ENCODE results near the gene NCOR2. TPM values are rescaled to one million over a fixed set of nuclear protein-coding genes. Genes with fewer than 3 reads are reported as not detected.

NCOR2 gene
- total and polyA plus RNA-seq, 2 of the 8 experiments (the other 6 are each of a cell fraction or from before 2014, with no cell fraction given) = 14.8 to 275 TPM

- TF ChIP-seq KDM1A (IDR thresholded peaks at IDR 0.05; ENCODE audit: borderline replicate concordance, low read length) = no peak
- TF ChIP-seq GABPA (IDR thresholded peaks at IDR 0.05; ENCODE audit: borderline replicate concordance, insufficient read depth, low read length) = no peak
- no peak for TF ChIP-seq POU5F1 (IDR thresholded peaks at IDR 0.05; ENCODE audit: low read depth, low read length)
- no peak for TF ChIP-seq SRF (IDR thresholded peaks at IDR 0.05; ENCODE audit: low read depth, low read length)
- TF ChIP-seq NANOG (IDR thresholded peaks at IDR 0.05; ENCODE audit: insufficient read depth, low read depth, low read length, poor library complexity, severe bottlenecking) = no peak
- no peak for TF ChIP-seq ZNF274 (IDR thresholded peaks at IDR 0.05; ENCODE audit: borderline replicate concordance, extremely low read depth, low read length)
- no peak for TF ChIP-seq CHD7 (IDR thresholded peaks at IDR 0.05; ENCODE audit: insufficient replicate concordance, low read length)
Observed at GRCh38 chr12:124544983-124545382, 22.4 kb downstream of the NCOR2 start (continued).

Data from H1 (cell line).